H1 (cell line): ENCODE data around the gene CACNA1B. TPM values are rescaled to one million over a fixed set of nuclear protein-coding genes. Genes with fewer than 3 reads are reported as not detected.

Source experiments
- CTCF ChIA-PET: fragments of 300-600 bp; sonication (Branson Sonifier 250); formaldehyde crosslinking; loops from one replicate; lab custom pipeline; 2021; ENCODE audit not compliant: partially characterized antibody; lab: Charles Lee
- POLR2A ChIA-PET: fragments of 300-600 bp; sonication (Branson Sonifier 250); formaldehyde crosslinking; loops from one replicate; lab custom pipeline; 2021; ENCODE audit warnings: inconsistent platforms; ENCODE audit not compliant: partially characterized antibody; lab: Charles Lee
- DNase-seq, 2 experiments: peaks; one replicate each; pipeline versions ENCODE4 v3.0.0 to v3.0.0-alpha.2; 2010 to 2022; ENCODE audit warnings: low spot score in 2 of 2, low read depth in 1 of 2, mixed read lengths in 1 of 2
- FAIRE-seq: peaks from 2 replicates; lab custom pipeline; 2011; peaks lifted over from hg19 to GRCh38; lab: Jason Lieb, UNC
- H2AFZ ChIP-seq: 2 replicates; pipeline ENCODE4 v1.8.1; 2012; ENCODE audit warnings: low read length, inconsistent platforms
- H2AK5ac ChIP-seq: 2 replicates; pipeline ENCODE4 v1.6.1; 2013; ENCODE audit warnings: low read depth, low read length
- H2BK120ac ChIP-seq: replicated peaks from 2 replicates; pipeline ENCODE3; 2013; ENCODE audit warnings: low read depth, low read length, inconsistent platforms
- H2BK12ac ChIP-seq: 2 replicates; pipeline ENCODE4 v1.6.1; 2013; ENCODE audit warnings: low read depth, low read length
- H2BK15ac ChIP-seq: 2 replicates; pipeline ENCODE4 v1.6.1; 2013; ENCODE audit warnings: low read length
- H2BK20ac ChIP-seq: 2 replicates; pipeline ENCODE4 v1.6.1; 2013; ENCODE audit warnings: low read length
- H2BK5ac ChIP-seq: 2 replicates; pipeline ENCODE4 v1.6.1; 2013; ENCODE audit warnings: low read depth, low read length
- H3K14ac ChIP-seq: 2 replicates; pipeline ENCODE4 v1.6.1; 2013; ENCODE audit warnings: inconsistent platforms; ENCODE audit not compliant: insufficient read length
- H3K18ac ChIP-seq: 2 replicates; pipeline ENCODE4 v1.6.1; 2013; ENCODE audit warnings: low read length; ENCODE audit errors: extremely low read depth
- H3K23ac ChIP-seq: 2 replicates; pipeline ENCODE4 v1.6.1; 2013; ENCODE audit warnings: inconsistent platforms; ENCODE audit not compliant: insufficient read length
- H3K23me2 ChIP-seq: 2 replicates; pipeline ENCODE4 v1.6.1; 2013; ENCODE audit warnings: low read depth, low read length
- H3K27ac ChIP-seq: 2 replicates; pipeline ENCODE4 v1.6.1; 2011; ENCODE audit warnings: low read depth, low read length, inconsistent platforms
- H3K27me3 ChIP-seq, 4 experiments: replicated peaks in 1 of 4; 1 replicate in 1 of 4; 2 replicates in 3 of 4; pipeline versions ENCODE4 v1.6.1 to v1.8.1; 2011 to 2013; ENCODE audit warnings: low read length in 3 of 4, mild to moderate bottlenecking in 3 of 4, inconsistent platforms in 2 of 4, mixed read lengths in 2 of 4, moderate library complexity in 1 of 4; ENCODE audit not compliant: control insufficient read depth in 3 of 4, insufficient read depth in 3 of 4; ENCODE audit errors: extremely low read depth in 1 of 4
- H3K36me3 ChIP-seq, 4 experiments: 2 replicates each; pipeline versions ENCODE4 v1.6.1 to v1.8.1; 2011 to 2013; ENCODE audit warnings: mild to moderate bottlenecking in 4 of 4, low read length in 3 of 4, moderate library complexity in 2 of 4, control low read depth in 1 of 4, inconsistent platforms in 1 of 4; ENCODE audit not compliant: insufficient read depth in 4 of 4, control insufficient read depth in 2 of 4
- H3K4ac ChIP-seq: replicated peaks from 2 replicates; pipeline ENCODE3; 2013; ENCODE audit warnings: low read length, low read depth, mixed read lengths, inconsistent platforms; ENCODE audit not compliant: insufficient read length
- H3K4me1 ChIP-seq, 4 experiments: replicated peaks in 1 of 4; 1 replicate in 1 of 4; 2 replicates in 3 of 4; pipeline versions ENCODE4 v1.6.1 to v1.8.1; 2011 to 2013; ENCODE audit warnings: low read length in 3 of 4, inconsistent platforms in 2 of 4, mixed read lengths in 1 of 4; ENCODE audit not compliant: insufficient read depth in 4 of 4, control insufficient read depth in 3 of 4
- H3K4me2 ChIP-seq, 2 experiments: 2 replicates each; pipeline versions ENCODE4 v1.6.1 to v1.8.1; 2011 to 2013; ENCODE audit warnings: low read depth in 2 of 2, low read length in 2 of 2, control low read depth in 1 of 2, inconsistent platforms in 1 of 2, mild to moderate bottlenecking in 1 of 2; ENCODE audit not compliant: insufficient read depth in 1 of 2
- H3K4me3 ChIP-seq, 4 experiments: fragments of 200-600, 300-600 bp in 1 of 4; sonication (generic), shearing (Covaris generic), sonication (Bioruptor Twin) in 1 of 4; 2 replicates each; pipeline versions ENCODE4 v1.5.1 to v1.8.1; 2011 to 2016; ENCODE audit warnings: low read length in 4 of 4, low read depth in 3 of 4, control low read depth in 2 of 4, inconsistent platforms in 2 of 4, mild to moderate bottlenecking in 2 of 4, mixed read lengths in 1 of 4, moderate library complexity in 1 of 4; ENCODE audit not compliant: insufficient read depth in 2 of 4; ENCODE audit errors: extremely low read depth in 1 of 4
- H3K56ac ChIP-seq: replicated peaks from 2 replicates; pipeline ENCODE3; 2013; ENCODE audit warnings: low read depth, mild to moderate bottlenecking, mixed read lengths, low read length, inconsistent platforms; ENCODE audit not compliant: insufficient read length
- H3K79me1 ChIP-seq: 2 replicates; pipeline ENCODE4 v1.6.1; 2013; ENCODE audit warnings: low read depth, low read length, control low read depth
- H3K79me2 ChIP-seq, 2 experiments: 2 replicates each; pipeline versions ENCODE4 v1.6.1 to v1.8.1; 2012 to 2013; ENCODE audit warnings: low read length in 2 of 2, mild to moderate bottlenecking in 2 of 2, inconsistent platforms in 1 of 2; ENCODE audit not compliant: insufficient read depth in 2 of 2, control insufficient read depth in 1 of 2
- H3K9ac ChIP-seq, 4 experiments: replicated peaks in 1 of 4; 1 replicate in 1 of 4; 2 replicates in 3 of 4; pipeline versions ENCODE4 v1.6.1 to v1.8.1; 2011 to 2013; ENCODE audit warnings: low read depth in 3 of 4, low read length in 3 of 4, control low read depth in 2 of 4, mild to moderate bottlenecking in 2 of 4, moderate library complexity in 2 of 4, inconsistent platforms in 1 of 4; ENCODE audit errors: extremely low read depth in 1 of 4
- H3K9me3 ChIP-seq, 2 experiments: 2 replicates each; pipeline versions ENCODE4 v1.6.1 to v1.8.1; 2012 to 2013; ENCODE audit warnings: mild to moderate bottlenecking in 2 of 2, moderate library complexity in 2 of 2, control low read depth in 1 of 2, inconsistent platforms in 1 of 2, low read depth in 1 of 2, low read length in 1 of 2, mixed read lengths in 1 of 2; ENCODE audit not compliant: insufficient read depth in 2 of 2
- H4K20me1 ChIP-seq, 2 experiments: replicated peaks in 1 of 2; 2 replicates each; pipeline versions ENCODE3 to v1.8.1; 2011 to 2013; ENCODE audit warnings: inconsistent platforms in 2 of 2, low read length in 2 of 2, mild to moderate bottlenecking in 1 of 2; ENCODE audit not compliant: insufficient read depth in 2 of 2, control insufficient read depth in 1 of 2
- H4K5ac ChIP-seq: 2 replicates; pipeline ENCODE4 v1.6.1; 2013; ENCODE audit warnings: low read length, low read depth, mixed read lengths, inconsistent platforms; ENCODE audit not compliant: insufficient read length
- H4K8ac ChIP-seq: 2 replicates; pipeline ENCODE4 v1.8.0; 2013; ENCODE audit warnings: mild to moderate bottlenecking, moderate library complexity, low read length, inconsistent platforms; ENCODE audit not compliant: insufficient read depth; ENCODE audit errors: extremely low read depth
- H4K91ac ChIP-seq: replicated peaks from 2 replicates; pipeline ENCODE3; 2013; ENCODE audit warnings: low read length, mixed read lengths, inconsistent platforms; ENCODE audit not compliant: insufficient read length
- BRCA1 ChIP-seq: IDR thresholded peaks from 2 replicates; pipeline ENCODE4 v1.6.1; 2012; ENCODE audit warnings: low read depth, low read length, improper control_type of control experiment
- KDM5A ChIP-seq: fragments of 200-600 bp; IDR thresholded peaks from 2 replicates; pipeline ENCODE4 v1.7.1; 2012; ENCODE audit warnings: mild to moderate bottlenecking, low read length, inconsistent platforms, mixed read lengths
- SIX5 ChIP-seq: IDR thresholded peaks from 2 replicates; pipeline ENCODE4 v1.6.1; 2011; ENCODE audit warnings: mild to moderate bottlenecking, low read depth, low read length
- WGBS, 2 experiments: shearing (Covaris generic) in 1 of 2; methylation state at CpG; one replicate each; pipeline versions ENCODE4 v1.1.6 to v1.1.7; 2013 to 2015; ENCODE audit warnings: low lambda C conversion rate in 2 of 2, mixed read lengths in 2 of 2, inconsistent platforms in 1 of 2, low coverage in 1 of 2, missing lambda C conversion rate in 1 of 2; ENCODE audit not compliant: insufficient replicate concordance in 2 of 2, insufficient coverage in 1 of 2, insufficient read length in 1 of 2; ENCODE audit errors: extremely low coverage in 1 of 2, missing lambda C conversion rate in 1 of 2; 5-methylcytosine and 5-hydroxymethylcytosine counted together
- polyA plus RNA-seq, 7 experiments: library from polyadenylated mRNA; depleted of rRNA in 3 of 7; stranded (reverse) in 5 of 7; unstranded in 2 of 7; fragments of >200 nt in 5 of 7; fragments of 200-250 nt in 2 of 7; gene quantifications; 1 replicate in 5 of 7; 2 replicates in 1 of 7; 4 replicates in 1 of 7; pipeline versions ENCODE4 v1.2.1 to v1.2.3, GENCODE V29; 2011 to 2013; ENCODE audit warnings: missing spikeins in 2 of 7, mixed read lengths in 2 of 7
- total RNA-seq: library from RNA; stranded (reverse); fragmentation: NEBNext Ultra II Directional; extraction: Animal tissue kit (Norgen Biotek cat#: 25700); gene quantifications from 2 replicates; pipeline ENCODE4 v1.2.1, GENCODE V29; 2021

Gene CACNA1B
- total and polyA plus RNA-seq, 2 of the 8 experiments (the other 6 are each of a cell fraction or from before 2014, with no cell fraction given), result 1.5 to 5.7 TPM

- Histone ChIP-seq H3K4me3 (no peak overlapping the region), H3K36me3 (peaks cover 5 to 25% (median 8%) of the 10 kb centered on the region in 4 experiments; a peak in 7 of 8 replicates), H3K14ac (no peak overlapping the region), H3K79me2 (peaks cover 0 to 5% of the 10 kb centered on the region in 2 experiments; a peak in 1 of 4 replicates), H4K8ac (no peak overlapping the region), H2AFZ (no peak overlapping the region), H3K4me2 (no peak overlapping the region), H3K27ac (no peak overlapping the region), H3K9me3 (no peaks in the 10 kb centered on the region; a peak in 1 of 4 replicates), H2BK15ac (no peak overlapping the region), H3K23ac (no peak overlapping the region), H3K56ac (no peak overlapping the region), H2BK120ac (no peak overlapping the region), H3K4me1 (no peaks in the 10 kb centered on the region; a peak in 1 of 7 replicates), H3K23me2 (no peaks in the 10 kb centered on the region), H2BK20ac (no peak overlapping the region), H3K79me1 (no peaks in the 10 kb centered on the region; the same call in none of the 2 replicates), H3K18ac (no peak overlapping the region), H3K4ac (no peak overlapping the region), H4K91ac (no peak overlapping the region), H4K5ac (no peak overlapping the region), H2AK5ac (no peak overlapping the region), H4K20me1 (peaks cover 5% of the 10 kb centered on the region in 2 experiments), H2BK12ac (no peak overlapping the region), H3K27me3 (no peaks in the 10 kb centered on the region), H2BK5ac (no peak overlapping the region), H3K9ac (no peak overlapping the region)
- WGBS, 2 experiments, result 89% methylated on average over 15 of the region's 20 CpGs; no CpG with 5 or more reads in 1 of the 2 experiments
- POLR2A ChIA-PET, result no interaction called here
- no peak for FAIRE-seq
- DNase-seq, result no peak
- CTCF ChIA-PET, result interaction anchor here (0.8 kb wide), 1 partner anchor 159 kb away, joined by 4 read pairs; no protein-coding TSS in a partner anchor
- TF ChIP-seq BRCA1 (no peak), KDM5A (no peak), SIX5 (no peak)
These were observed 45.3 kb upstream of the CACNA1B start for GRCh38 chr9:137832191-137832700.
